MCF 10A (cell line): Measurements from ENCODE around the gene SVOPL. TPM values are rescaled to one million over a fixed set of nuclear protein-coding genes. Genes with fewer than 3 reads are reported as not detected.

Source experiments
- BruUV-seq: library from RNA; stranded (reverse); fragments of 400-500 nt; replicated peaks from 2 replicates; lab custom pipeline; 2021; lab: Mats Ljungman, UMichigan
- CTCF ChIA-PET: fragments of 300-600 bp; sonication (Branson Sonifier 250); formaldehyde crosslinking; extraction: SDS; loops from one replicate; lab custom pipeline; 2021; ENCODE audit warnings: antibody characterized with exemption, inconsistent platforms; lab: Yijun Ruan, JAX
- POLR2A ChIA-PET: fragments of 300-600, 350-650 bp; sonication (Branson Sonifier 250); formaldehyde crosslinking; extraction: SDS; loops from one replicate; lab custom pipeline; 2020; ENCODE audit warnings: antibody characterized with exemption, inconsistent platforms; lab: Yijun Ruan, JAX
- DNase-seq: peaks from one replicate; pipeline ENCODE4 v3.0.0-alpha.2; 2018; ENCODE audit not compliant: unreplicated experiment
- H3K27ac Mint-ChIP-seq: one replicate; pipeline ENCODE4 v1.8.0; 2022; ENCODE audit warnings: mild to moderate bottlenecking, low read depth, mixed read lengths; ENCODE audit not compliant: unreplicated experiment
- H3K27me3 Mint-ChIP-seq: one replicate; pipeline ENCODE4 v1.8.0; 2022; ENCODE audit warnings: mixed read lengths; ENCODE audit not compliant: insufficient read depth, unreplicated experiment
- H3K36me3 Mint-ChIP-seq: one replicate; pipeline ENCODE4 v1.8.0; 2022; ENCODE audit warnings: mild to moderate bottlenecking, moderate library complexity, mixed read lengths; ENCODE audit not compliant: insufficient read depth, unreplicated experiment
- H3K4me1 Mint-ChIP-seq: one replicate; pipeline ENCODE4 v1.8.0; 2022; ENCODE audit warnings: mixed read lengths; ENCODE audit not compliant: insufficient read depth, unreplicated experiment
- H3K4me3 Mint-ChIP-seq: one replicate; pipeline ENCODE4 v1.8.0; 2022; ENCODE audit warnings: mild to moderate bottlenecking, moderate library complexity, mixed read lengths; ENCODE audit not compliant: unreplicated experiment
- H3K9me3 Mint-ChIP-seq: one replicate; pipeline ENCODE4 v1.8.0; 2022; ENCODE audit warnings: mixed read lengths; ENCODE audit not compliant: unreplicated experiment
- intact Hi-C: fragments of 100-400 bp; cut with micrococcal nuclease; formaldehyde crosslinking; loops from 2 replicates; pipeline ENCODE4 v1.14.1; 2022
- total RNA-seq: library from RNA; stranded (reverse); gene quantifications from 2 replicates; pipeline ENCODE4 v1.2.3, GENCODE V29; 2022
- TF ChIP-seq, protein P1 (sequence below): fragments of 200-600 bp; IDR thresholded peaks from one replicate; pipeline ENCODE4 v1.8.0; 2022; ENCODE audit warnings: antibody characterized with exemption, mild to moderate bottlenecking; ENCODE audit not compliant: unreplicated experiment

The SVOPL gene
- total RNA-seq, 1 experiment from 2014 or later = not detected

DNA sequence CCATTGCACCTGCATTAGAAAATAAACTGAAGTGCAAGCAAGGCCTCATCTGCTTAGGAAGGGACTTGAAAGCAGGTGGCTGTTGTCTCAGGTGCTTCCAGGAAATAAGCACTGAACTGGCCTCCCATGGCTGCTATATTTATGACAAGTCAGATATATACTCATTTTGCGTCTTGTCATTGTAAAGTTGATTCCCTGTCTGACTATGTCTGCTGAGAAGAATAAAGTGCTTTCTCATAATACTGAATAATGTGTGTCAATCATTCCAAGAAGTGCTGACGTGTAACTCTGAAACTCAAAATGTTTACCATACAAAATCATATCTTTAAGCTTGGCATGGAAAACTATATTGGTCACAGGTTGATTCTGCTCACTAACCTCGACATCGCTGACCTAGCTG, 44.9 kb upstream of the SVOPL start:
- Mint-ChIP-seq H3K4me3 (no peak overlapping the region), H3K9me3 (no peaks in the 10 kb centered on the region), H3K27ac (no peak overlapping the region), H3K27me3 (no peaks in the 10 kb centered on the region), H3K4me1 (peaks cover 9% of the 10 kb centered on the region), H3K36me3 (no peaks in the 10 kb centered on the region)
- CTCF ChIA-PET = interaction anchor here (0.6 to 1.3 kb wide), 2 partner anchors 10 to 38 kb away, joined by 3 read pairs; no protein-coding TSS in a partner anchor
- no TSS peak for BruUV-seq
- POLR2A ChIA-PET = no interaction called here
- TF ChIP-seq, protein P1, sequence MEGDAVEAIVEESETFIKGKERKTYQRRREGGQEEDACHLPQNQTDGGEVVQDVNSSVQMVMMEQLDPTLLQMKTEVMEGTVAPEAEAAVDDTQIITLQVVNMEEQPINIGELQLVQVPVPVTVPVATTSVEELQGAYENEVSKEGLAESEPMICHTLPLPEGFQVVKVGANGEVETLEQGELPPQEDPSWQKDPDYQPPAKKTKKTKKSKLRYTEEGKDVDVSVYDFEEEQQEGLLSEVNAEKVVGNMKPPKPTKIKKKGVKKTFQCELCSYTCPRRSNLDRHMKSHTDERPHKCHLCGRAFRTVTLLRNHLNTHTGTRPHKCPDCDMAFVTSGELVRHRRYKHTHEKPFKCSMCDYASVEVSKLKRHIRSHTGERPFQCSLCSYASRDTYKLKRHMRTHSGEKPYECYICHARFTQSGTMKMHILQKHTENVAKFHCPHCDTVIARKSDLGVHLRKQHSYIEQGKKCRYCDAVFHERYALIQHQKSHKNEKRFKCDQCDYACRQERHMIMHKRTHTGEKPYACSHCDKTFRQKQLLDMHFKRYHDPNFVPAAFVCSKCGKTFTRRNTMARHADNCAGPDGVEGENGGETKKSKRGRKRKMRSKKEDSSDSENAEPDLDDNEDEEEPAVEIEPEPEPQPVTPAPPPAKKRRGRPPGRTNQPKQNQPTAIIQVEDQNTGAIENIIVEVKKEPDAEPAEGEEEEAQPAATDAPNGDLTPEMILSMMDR = no peak
- intact Hi-C loops = no loop called here
- DNase-seq = no peak

DNA sequence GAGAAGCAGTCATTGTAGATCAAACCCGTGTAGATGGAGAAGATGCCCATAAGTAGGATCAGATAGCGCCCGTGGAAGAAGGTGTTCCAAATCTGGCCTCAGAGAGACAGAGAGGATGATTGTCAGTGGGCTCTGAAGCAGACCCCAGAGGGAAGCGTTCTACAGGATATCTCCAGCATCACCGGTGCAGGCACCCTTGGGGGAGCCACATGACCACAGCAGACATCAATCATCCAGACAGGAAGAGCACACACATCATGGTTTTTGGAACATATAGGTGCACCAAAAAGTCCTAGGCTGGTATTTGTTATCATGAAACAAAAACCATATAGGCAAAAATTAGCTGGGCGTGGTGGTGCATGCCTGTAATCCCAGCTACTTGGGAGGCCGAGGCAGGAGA, 44.0 kb upstream of the SVOPL start:
- POLR2A ChIA-PET = no interaction called here
- TF ChIP-seq, protein P1 = no peak
- Mint-ChIP-seq H3K9me3 (no peaks in the 10 kb centered on the region), H3K27ac (no peak overlapping the region), H3K27me3 (no peaks in the 10 kb centered on the region), H3K36me3 (no peaks in the 10 kb centered on the region), H3K4me1 (peaks cover 4% of the 10 kb centered on the region), H3K4me3 (no peak overlapping the region)
- no TSS peak for BruUV-seq
- intact Hi-C loops = no loop called here
- CTCF ChIA-PET = interaction anchor here (0.6 to 1.3 kb wide), 2 partner anchors 11 to 786 kb away, joined by 3 to 4 read pairs; no protein-coding TSS in a partner anchor
- DNase-seq = no peak

DNA sequence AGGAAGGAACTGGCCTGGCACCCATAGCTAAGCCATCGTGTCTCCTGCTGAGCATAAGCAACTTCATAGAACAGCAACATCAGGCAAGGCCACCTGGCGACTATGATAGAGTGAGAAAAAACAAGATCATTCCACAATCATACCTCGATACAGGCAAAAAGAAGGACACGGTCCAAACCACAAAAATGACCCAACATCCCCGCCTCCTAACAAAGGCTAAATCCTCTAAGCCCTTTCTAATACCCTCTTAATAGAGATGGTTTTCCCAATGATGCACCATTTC, 40.2 kb upstream of the SVOPL start:
- H3K9me3 Mint-ChIP-seq = no peaks in the 10 kb centered on the region
- TF ChIP-seq, protein P1 = no peak
- DNase-seq = no peak
- POLR2A ChIA-PET = no interaction called here
- peaks cover 9% of the 10 kb centered on the region for H3K4me1 Mint-ChIP-seq
- no peak overlapping the region for H3K27ac Mint-ChIP-seq
- CTCF ChIA-PET = interaction anchor here (0.9 to 1.0 kb wide), 2 partner anchors 582 to 837 kb away, joined by 3 to 5 read pairs; no protein-coding TSS in a partner anchor
- no peaks in the 10 kb centered on the region for H3K36me3 Mint-ChIP-seq
- no peak overlapping the region for H3K4me3 Mint-ChIP-seq
- intact Hi-C loops = no loop called here
- H3K27me3 Mint-ChIP-seq = no peaks in the 10 kb centered on the region
- BruUV-seq = no TSS peak

DNA sequence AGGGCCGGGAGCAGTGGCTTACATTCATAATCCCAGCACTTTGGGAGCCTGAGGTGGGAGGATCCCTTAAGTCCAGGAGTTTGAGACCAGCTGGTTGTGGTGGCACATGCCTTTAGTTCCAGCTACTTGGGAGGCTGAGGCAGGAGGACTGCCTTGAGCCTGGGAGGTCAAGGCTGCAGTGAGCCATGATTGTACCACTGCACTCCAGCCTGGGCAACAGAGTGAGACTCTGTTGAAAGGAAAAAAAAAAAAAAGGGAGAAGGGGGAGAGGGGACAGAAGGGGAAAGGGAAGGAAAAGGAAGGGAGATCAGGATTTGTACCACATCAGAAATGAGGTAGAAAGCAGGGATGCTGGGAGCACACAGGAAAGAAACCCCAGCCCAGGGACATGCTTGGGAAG, 38.7 kb upstream of the SVOPL start:
- Mint-ChIP-seq H3K4me3 (no peak overlapping the region), H3K36me3 (no peaks in the 10 kb centered on the region), H3K4me1 (peaks cover 9% of the 10 kb centered on the region), H3K27ac (no peak overlapping the region), H3K27me3 (no peaks in the 10 kb centered on the region), H3K9me3 (no peaks in the 10 kb centered on the region)
- intact Hi-C loops = loop anchor here (2.0 kb wide), 3 partner anchors 127 to 731 kb away; no protein-coding TSS in a partner anchor
- no peak for DNase-seq
- TF ChIP-seq, protein P1 = no peak
- ChIA-PET POLR2A (interaction anchor here (1.6 kb wide), 1 partner anchor 278 kb away, joined by 4 read pairs; no protein-coding TSS in a partner anchor), CTCF (interaction anchor here (1.0 to 3.2 kb wide), 4 partner anchors 17 to 737 kb away, joined by 4 to 72 read pairs (median 11); no protein-coding TSS in a partner anchor)
- no TSS peak for BruUV-seq
